HG03139 (cell line): ENCODE results near the gene FAF1.
"Not testable (repeated sequence)": the region's sequence is repeated elsewhere in the genome, so short reads cannot be mapped to it uniquely, and the experiment has no call there.

Experiments
- ATAC-seq: cut with Tn5 transposase; IDR thresholded peaks from one replicate; pipeline ENCODE4 v1.9.1; 2021; ENCODE audit not compliant: unreplicated experiment

FAF1 gene

GRCh38 chr1:50913954-50914353 is 46.1 kb downstream of the FAF1 start:
- no peak for ATAC-seq

- not testable (repeated sequence) for ATAC-seq
Observed at GRCh38 chr1:50910356-50910755, 49.7 kb downstream of the FAF1 start.

- not testable (repeated sequence) for ATAC-seq
Observed at GRCh38 chr1:50907610-50908009, 52.5 kb downstream of the FAF1 start.

- not testable (repeated sequence) for ATAC-seq
Observed at GRCh38 chr1:50906050-50906449, 54.0 kb downstream of the FAF1 start.

GRCh38 chr1:50902419-50902818 is 57.6 kb downstream of the FAF1 start:
- no peak for ATAC-seq

GRCh38 chr1:50901872-50902271 is 58.2 kb downstream of the FAF1 start:
- ATAC-seq, result no peak

- no peak for ATAC-seq
Observed at GRCh38 chr1:50898773-50899172, 61.3 kb downstream of the FAF1 start.

- no peak for ATAC-seq
Observed at GRCh38 chr1:50894340-50894739, 65.7 kb downstream of the FAF1 start.

- no peak for ATAC-seq
Observed at GRCh38 chr1:50893466-50893865, 66.6 kb downstream of the FAF1 start.

- not testable (repeated sequence) for ATAC-seq
Observed at GRCh38 chr1:50887555-50887954, 72.5 kb downstream of the FAF1 start.

- no peak for ATAC-seq
Observed at GRCh38 chr1:50880373-50880772, 79.7 kb downstream of the FAF1 start.

- ATAC-seq, result no peak
Observed at GRCh38 chr1:50879137-50879536, 80.9 kb downstream of the FAF1 start.

GRCh38 chr1:50878434-50878833 is 81.6 kb downstream of the FAF1 start:
- ATAC-seq, result no peak

- no peak for ATAC-seq
Observed at GRCh38 chr1:50877641-50878040, 82.4 kb downstream of the FAF1 start.

GRCh38 chr1:50873458-50874187 is 86.4 kb downstream of the FAF1 start:
- ATAC-seq, result peak; percentile 94

GRCh38 chr1:50864845-50865244 is 95.2 kb downstream of the FAF1 start:
- ATAC-seq, result not testable (repeated sequence)

- no peak for ATAC-seq
Observed at GRCh38 chr1:50861772-50862171, 98.3 kb downstream of the FAF1 start.

- ATAC-seq, result no peak
Observed at GRCh38 chr1:50860702-50861101, 99.4 kb downstream of the FAF1 start.

GRCh38 chr1:50860256-50860655 is 99.8 kb downstream of the FAF1 start:
- ATAC-seq, result no peak

GRCh38 chr1:50859657-50860056 is 100.4 kb downstream of the FAF1 start:
- no peak for ATAC-seq

GRCh38 chr1:50858761-50859160 is 101.3 kb downstream of the FAF1 start:
- ATAC-seq, result no peak

GRCh38 chr1:50857702-50858101 is 102.4 kb downstream of the FAF1 start:
- no peak for ATAC-seq

- no peak for ATAC-seq
Observed at GRCh38 chr1:50853325-50853724, 106.7 kb downstream of the FAF1 start.
